Activated T-cell treated with anti-CD3 and anti-CD28 coated beads, Interleukin-2, amount 50 U/mL, for 72 hours (primary cell): ENCODE measurements around the gene IGF2. TPM values are rescaled to one million over a fixed set of nuclear protein-coding genes. Genes with fewer than 3 reads are reported as not detected.
A peak's percentile ranks its signal among the peaks of the same experiment; 100 is the strongest.

Experiments used
- ATAC-seq, 2 donors: fragments of 150-1000 bp; cut with Tn5 transposase; replicated peaks in 1 of 2; 2 replicates each; pipeline ENCODE4 v1.10.0; 2021; ENCODE audit warnings: moderate library complexity in 2 of 2, mild to moderate bottlenecking in 1 of 2
- DNase-seq, 2 donors: peaks; one replicate each; pipeline ENCODE4 v3.0.0; 2021 to 2022; ENCODE audit warnings: mixed read lengths in 1 of 2
- H3K27ac Mint-ChIP-seq: one replicate; pipeline ENCODE4 v1.8.0; 2022; ENCODE audit warnings: mild to moderate bottlenecking, moderate library complexity, mixed read lengths
- H3K27me3 Mint-ChIP-seq: one replicate; pipeline ENCODE4 v1.8.0; 2022; ENCODE audit warnings: low read depth, mixed read lengths
- H3K36me3 Mint-ChIP-seq, 2 donors: one replicate each; pipeline ENCODE4 v1.8.0; 2022; ENCODE audit warnings: mixed read lengths in 2 of 2, mild to moderate bottlenecking in 1 of 2; ENCODE audit not compliant: insufficient read depth in 2 of 2
- H3K4me1 Mint-ChIP-seq: one replicate; pipeline ENCODE4 v1.8.0; 2022; ENCODE audit warnings: low read depth, mixed read lengths
- H3K4me3 Mint-ChIP-seq, 2 donors: one replicate each; pipeline ENCODE4 v1.8.0; 2022; ENCODE audit warnings: mild to moderate bottlenecking in 2 of 2, mixed read lengths in 2 of 2, moderate library complexity in 2 of 2
- H3K9me3 Mint-ChIP-seq, 2 donors: one replicate each; pipeline ENCODE4 v1.8.0; 2022; ENCODE audit warnings: mixed read lengths in 2 of 2
- total RNA-seq, 2 donors: library from RNA; stranded (reverse); gene quantifications; one replicate each; pipeline ENCODE4 v1.2.3, GENCODE V29; 2022

IGF2 gene
- total RNA-seq, 2 donors from 2014 or later = 2.0 to 40.4 TPM

- H3K4me1 Mint-ChIP-seq = no peaks in the 10 kb centered on the region
- ATAC-seq = no peak
- no peak overlapping the region for H3K4me3 Mint-ChIP-seq
- H3K36me3 Mint-ChIP-seq = no peaks in the 10 kb centered on the region
- H3K9me3 Mint-ChIP-seq = no peaks in the 10 kb centered on the region
- no peak overlapping the region for H3K27ac Mint-ChIP-seq
- DNase-seq = no peak
- peaks cover 10% of the 10 kb centered on the region for H3K27me3 Mint-ChIP-seq
These were observed 36.9 kb downstream of the IGF2 start for GRCh38 chr11:2102132-2102882.

GRCh38 chr11:2101171-2101675, 38.0 kb downstream of the IGF2 start:
- Mint-ChIP-seq H3K27ac (no peak overlapping the region), H3K36me3 (no peaks in the 10 kb centered on the region), H3K9me3 (no peaks in the 10 kb centered on the region), H3K4me1 (no peaks in the 10 kb centered on the region), H3K27me3 (peaks cover 10% of the 10 kb centered on the region), H3K4me3 (no peak overlapping the region)
- ATAC-seq (no peak), DNase-seq (no peak)

DNA sequence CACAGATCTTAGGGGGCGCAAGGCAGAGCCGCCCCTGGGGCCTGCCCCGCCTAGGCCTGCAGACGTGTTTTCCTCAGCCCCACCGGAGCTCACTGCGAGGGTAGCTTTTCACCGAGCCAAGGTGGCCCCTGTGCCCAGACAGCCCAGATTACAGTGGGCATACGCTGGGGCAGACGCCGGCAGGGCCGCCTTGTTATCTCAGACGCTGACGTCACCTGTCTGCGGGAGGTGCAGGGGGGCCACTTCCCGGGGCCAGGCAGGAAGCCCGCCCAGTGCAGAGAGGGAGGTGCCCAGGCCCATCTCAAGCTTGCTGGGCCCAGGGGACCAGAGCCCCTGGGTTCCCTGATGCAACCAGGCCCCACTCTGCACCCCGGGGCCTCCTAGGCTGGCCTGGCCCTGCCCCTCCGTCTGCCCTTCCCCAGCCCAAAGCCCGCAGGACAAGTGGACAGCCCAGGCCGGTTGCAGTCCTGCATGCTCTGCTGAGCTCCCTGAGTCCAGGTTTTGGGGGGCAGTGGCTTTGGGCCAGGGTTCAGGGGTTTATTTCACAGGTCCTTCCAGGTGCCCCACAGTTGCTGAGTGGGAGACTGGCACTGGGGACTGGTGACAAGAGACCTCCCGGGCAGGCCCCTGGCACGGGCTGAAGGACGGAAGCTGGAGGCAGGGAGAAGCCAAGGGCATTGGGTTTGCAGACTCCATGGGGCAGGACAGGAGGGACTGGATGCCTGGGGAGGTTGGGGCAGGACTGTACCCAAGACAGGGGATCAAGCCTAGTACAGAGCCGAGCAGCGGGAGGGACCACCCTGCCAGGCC, 38.6 kb downstream of the IGF2 start:
- H3K9me3 Mint-ChIP-seq = no peaks in the 10 kb centered on the region
- H3K36me3 Mint-ChIP-seq = no peaks in the 10 kb centered on the region
- H3K27ac Mint-ChIP-seq = no peak overlapping the region
- H3K4me1 Mint-ChIP-seq = no peaks in the 10 kb centered on the region
- H3K27me3 Mint-ChIP-seq = peaks cover 10% of the 10 kb centered on the region
- ATAC-seq (peak in 1 of 2 donors; percentile 19), DNase-seq (no peak)
- no peak overlapping the region for H3K4me3 Mint-ChIP-seq

GRCh38 chr11:2099516-2100349, 39.5 kb downstream of the IGF2 start:
- H3K9me3 Mint-ChIP-seq = no peaks in the 10 kb centered on the region
- ATAC-seq (no peak), DNase-seq (no peak)
- no peak overlapping the region for H3K27ac Mint-ChIP-seq
- H3K4me3 Mint-ChIP-seq = no peak overlapping the region
- no peaks in the 10 kb centered on the region for H3K36me3 Mint-ChIP-seq
- H3K27me3 Mint-ChIP-seq = peaks cover 10% of the 10 kb centered on the region
- no peaks in the 10 kb centered on the region for H3K4me1 Mint-ChIP-seq

- Mint-ChIP-seq H3K4me1 (no peaks in the 10 kb centered on the region), H3K36me3 (no peaks in the 10 kb centered on the region), H3K9me3 (no peaks in the 10 kb centered on the region), H3K27me3 (peaks cover 11% of the 10 kb centered on the region), H3K4me3 (no peak overlapping the region), H3K27ac (no peak overlapping the region)
- ATAC-seq (no peak), DNase-seq (no peak)
These were observed 40.3 kb downstream of the IGF2 start for GRCh38 chr11:2098691-2099515.

GRCh38 chr11:2097998-2098690, 41.0 kb downstream of the IGF2 start:
- Mint-ChIP-seq H3K9me3 (no peaks in the 10 kb centered on the region), H3K27me3 (peaks cover 19% of the 10 kb centered on the region), H3K27ac (no peak overlapping the region), H3K4me3 (no peak overlapping the region), H3K4me1 (peaks cover 5% of the 10 kb centered on the region), H3K36me3 (no peaks in the 10 kb centered on the region)
- no peak for ATAC-seq
- DNase-seq = no peak

- no peak overlapping the region for H3K4me3 Mint-ChIP-seq
- no peaks in the 10 kb centered on the region for H3K36me3 Mint-ChIP-seq
- peaks cover 19% of the 10 kb centered on the region for H3K27me3 Mint-ChIP-seq
- ATAC-seq = no peak
- H3K9me3 Mint-ChIP-seq = no peaks in the 10 kb centered on the region
- no peak for DNase-seq
- H3K4me1 Mint-ChIP-seq = peaks cover 6% of the 10 kb centered on the region
- H3K27ac Mint-ChIP-seq = no peak overlapping the region
These were observed 41.7 kb downstream of the IGF2 start for GRCh38 chr11:2097356-2097997.

DNA sequence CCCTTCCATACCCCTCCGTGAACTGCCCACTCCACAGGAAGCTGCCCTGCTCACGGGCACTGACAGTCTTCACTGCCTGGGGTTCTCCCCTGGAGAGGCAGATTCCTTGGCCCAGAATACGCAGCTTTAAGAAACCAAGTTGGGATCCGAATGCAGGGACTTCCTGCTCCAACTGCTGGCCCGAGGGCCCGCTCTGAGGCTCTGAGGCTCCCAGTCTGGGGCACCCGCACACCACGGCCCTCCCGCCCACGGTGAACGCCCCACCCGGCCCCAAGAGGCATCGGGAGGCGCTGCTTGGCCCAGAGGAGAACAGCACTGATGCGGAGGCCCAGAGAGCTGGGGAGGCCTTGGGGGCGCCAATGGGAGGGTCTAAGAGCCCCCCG, 42.3 kb downstream of the IGF2 start:
- Mint-ChIP-seq H3K4me3 (no peak overlapping the region), H3K9me3 (no peaks in the 10 kb centered on the region), H3K27me3 (peaks cover 16% of the 10 kb centered on the region), H3K4me1 (peaks cover 6% of the 10 kb centered on the region), H3K27ac (no peak overlapping the region), H3K36me3 (no peaks in the 10 kb centered on the region)
- DNase-seq = no peak
- ATAC-seq = no peak

GRCh38 chr11:2096011-2096918, 42.9 kb downstream of the IGF2 start:
- Mint-ChIP-seq H3K27ac (no peak overlapping the region), H3K27me3 (peaks cover 16% of the 10 kb centered on the region), H3K36me3 (no peaks in the 10 kb centered on the region), H3K4me1 (peaks cover 6% of the 10 kb centered on the region), H3K4me3 (no peak overlapping the region), H3K9me3 (no peaks in the 10 kb centered on the region)
- no peak for ATAC-seq
- no peak for DNase-seq

GRCh38 chr11:2095542-2095941, 43.6 kb downstream of the IGF2 start:
- Mint-ChIP-seq H3K36me3 (no peaks in the 10 kb centered on the region), H3K4me1 (peaks cover 6% of the 10 kb centered on the region), H3K27me3 (peaks cover 16% of the 10 kb centered on the region), H3K27ac (no peak overlapping the region), H3K4me3 (no peak overlapping the region), H3K9me3 (no peaks in the 10 kb centered on the region)
- no peak for DNase-seq
- ATAC-seq = no peak

GRCh38 chr11:2095198-2095520, 44.0 kb downstream of the IGF2 start:
- peaks cover 16% of the 10 kb centered on the region for H3K27me3 Mint-ChIP-seq
- no peak overlapping the region for H3K4me3 Mint-ChIP-seq
- H3K27ac Mint-ChIP-seq = no peak overlapping the region
- no peak for DNase-seq
- H3K4me1 Mint-ChIP-seq = peaks cover 6% of the 10 kb centered on the region
- no peak for ATAC-seq
- H3K36me3 Mint-ChIP-seq = no peaks in the 10 kb centered on the region
- H3K9me3 Mint-ChIP-seq = no peaks in the 10 kb centered on the region
